Measurements from ENCODE around the gene HOTAIR.

Gene HOTAIR

DNA sequence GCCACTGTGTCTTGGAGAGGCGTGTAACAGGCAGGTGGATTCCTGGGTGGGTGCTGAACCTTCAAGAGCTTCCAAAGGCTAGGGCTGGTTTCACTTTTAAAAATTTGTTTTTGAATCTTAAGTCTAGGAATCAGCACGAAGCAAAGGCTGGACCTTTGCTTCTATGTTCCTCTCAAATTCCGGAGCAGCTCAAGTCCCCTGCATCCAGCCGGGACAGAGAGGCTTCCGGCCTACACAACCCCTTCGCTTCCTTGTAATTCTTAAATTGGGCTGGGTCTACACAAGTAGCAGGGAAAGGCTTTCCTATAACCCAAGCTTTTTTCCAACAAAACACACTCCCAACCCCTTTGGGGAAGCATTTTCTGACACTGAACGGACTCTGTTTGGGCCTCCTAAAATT lies 11.7 kb downstream of the HOTAIR start:
- H3K4me3 ChIP-seq (ENCODE audit: low read depth, low read length): no peak overlapping the region

DNA sequence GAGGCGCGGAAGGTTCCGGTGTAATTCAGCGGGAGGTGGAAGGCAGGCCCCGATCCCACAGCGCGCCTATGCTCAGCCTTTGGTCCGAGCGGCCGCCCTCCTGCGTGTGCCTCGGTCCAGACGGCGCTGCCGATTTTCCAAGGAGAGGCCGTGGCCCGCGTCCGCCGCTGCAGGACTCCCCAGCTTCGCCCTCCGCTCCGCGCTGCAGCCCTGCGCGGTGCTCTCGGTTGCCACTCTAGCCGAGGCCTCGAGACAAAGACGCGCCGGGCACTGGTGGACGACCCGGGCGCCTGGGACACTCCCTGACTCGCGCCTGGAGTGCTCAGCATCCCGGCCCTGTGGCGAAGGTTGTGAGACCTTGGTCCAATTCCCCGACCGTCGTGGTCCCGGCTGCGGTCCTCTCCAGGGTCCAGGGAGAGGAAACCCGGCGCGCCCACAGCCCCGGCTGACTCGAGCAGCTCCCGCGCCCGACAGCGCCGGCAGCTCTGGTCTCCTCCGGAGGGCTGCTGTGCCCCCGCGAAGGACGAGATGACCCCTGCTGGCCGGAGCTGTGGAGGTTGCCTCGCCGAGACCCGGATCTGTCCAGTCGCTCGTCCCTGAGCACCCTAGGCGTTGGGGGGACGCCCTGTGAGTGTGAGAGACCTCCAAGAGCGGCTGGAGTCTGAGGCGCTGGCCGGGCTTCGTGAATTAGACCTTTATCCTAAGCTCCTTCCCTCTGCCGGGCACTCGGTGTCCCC lies 13.6 kb downstream of the HOTAIR start:
- no peak overlapping the region for H3K4me3 ChIP-seq (ENCODE audit: low read depth, low read length)

DNA sequence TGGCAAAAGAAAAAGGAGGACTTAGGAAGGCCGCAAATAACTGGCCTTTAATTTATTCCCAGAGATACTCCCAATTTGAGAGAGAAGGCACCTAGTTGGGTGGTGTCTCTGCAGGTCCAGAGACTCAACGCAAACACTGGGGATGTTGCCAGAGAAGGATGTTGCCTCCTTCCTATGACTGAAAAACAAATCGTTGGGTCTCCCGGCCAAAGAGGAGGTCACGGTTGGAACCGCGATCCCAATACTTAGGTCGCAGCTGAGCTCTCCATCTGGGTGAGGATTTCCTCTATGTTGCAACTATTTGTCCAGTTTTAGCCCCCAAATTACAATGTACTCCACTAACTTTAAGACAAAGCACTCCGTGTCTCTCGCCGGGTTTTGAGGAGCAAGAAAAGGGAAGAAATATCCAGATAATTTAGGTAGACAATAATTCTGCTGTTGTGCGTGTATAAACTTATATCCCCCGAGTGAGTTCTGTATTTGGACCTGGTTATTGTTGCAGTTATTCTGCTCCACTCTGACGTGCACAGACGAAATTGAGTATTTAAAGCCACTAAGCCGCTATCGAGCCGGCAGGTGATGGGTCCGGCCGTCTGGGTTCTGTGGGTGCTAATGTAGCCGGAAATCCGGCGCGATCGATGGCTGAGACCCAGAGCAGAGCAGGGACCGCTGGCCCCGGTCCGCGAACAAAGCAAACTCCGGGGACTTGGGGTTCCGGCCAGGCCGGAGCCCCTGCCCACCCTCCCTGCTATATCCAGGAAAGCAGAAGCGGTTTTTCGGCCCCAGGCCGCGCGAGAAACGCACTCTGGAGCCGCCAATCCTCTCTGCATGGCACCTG lies 14.3 kb downstream of the HOTAIR start:
- H3K4me3 ChIP-seq (ENCODE audit: low read depth, low read length): no peak overlapping the region

DNA sequence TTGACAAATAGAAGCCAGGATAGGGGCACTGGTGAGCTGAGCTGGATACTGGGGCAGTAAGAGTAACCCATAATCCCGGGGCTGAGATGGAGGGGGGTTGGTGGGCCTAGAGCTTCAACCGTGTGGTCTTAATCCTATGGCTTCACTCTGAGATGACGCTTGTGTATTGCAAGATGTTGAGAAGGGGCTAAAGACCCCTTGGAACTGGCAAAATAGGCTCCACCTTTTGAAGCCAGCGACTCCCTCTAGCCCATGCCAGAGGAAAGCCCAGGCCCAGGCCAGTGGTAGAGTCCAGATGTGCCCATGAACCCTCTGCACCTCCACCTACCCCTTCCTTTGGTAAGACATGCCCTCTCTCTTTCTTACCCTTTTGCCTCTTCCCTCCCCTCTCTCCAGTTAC lies 15.4 kb downstream of the HOTAIR start:
- H3K4me3 ChIP-seq (ENCODE audit: low read depth, low read length): no peak overlapping the region

DNA sequence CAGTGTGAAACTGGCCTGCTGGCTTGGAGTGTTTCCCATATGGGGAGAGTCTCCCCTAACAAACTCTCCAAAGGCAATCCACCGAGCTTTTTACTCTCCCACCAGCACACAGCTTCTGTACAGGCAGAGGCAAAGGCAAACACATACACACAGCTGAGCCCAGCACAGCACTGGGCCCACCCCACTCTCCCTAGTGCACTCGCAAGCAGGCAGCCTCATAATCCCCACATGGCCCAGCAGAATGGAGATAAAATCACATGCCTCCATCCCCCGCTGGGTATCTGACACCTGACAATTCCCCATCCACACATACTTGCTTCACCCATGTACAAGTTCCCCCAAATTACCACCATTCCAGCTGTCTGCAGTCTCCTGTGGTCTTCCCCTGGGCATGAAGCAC lies 16.6 kb downstream of the HOTAIR start:
- H3K4me3 ChIP-seq (ENCODE audit: low read depth, low read length): no peak overlapping the region

DNA sequence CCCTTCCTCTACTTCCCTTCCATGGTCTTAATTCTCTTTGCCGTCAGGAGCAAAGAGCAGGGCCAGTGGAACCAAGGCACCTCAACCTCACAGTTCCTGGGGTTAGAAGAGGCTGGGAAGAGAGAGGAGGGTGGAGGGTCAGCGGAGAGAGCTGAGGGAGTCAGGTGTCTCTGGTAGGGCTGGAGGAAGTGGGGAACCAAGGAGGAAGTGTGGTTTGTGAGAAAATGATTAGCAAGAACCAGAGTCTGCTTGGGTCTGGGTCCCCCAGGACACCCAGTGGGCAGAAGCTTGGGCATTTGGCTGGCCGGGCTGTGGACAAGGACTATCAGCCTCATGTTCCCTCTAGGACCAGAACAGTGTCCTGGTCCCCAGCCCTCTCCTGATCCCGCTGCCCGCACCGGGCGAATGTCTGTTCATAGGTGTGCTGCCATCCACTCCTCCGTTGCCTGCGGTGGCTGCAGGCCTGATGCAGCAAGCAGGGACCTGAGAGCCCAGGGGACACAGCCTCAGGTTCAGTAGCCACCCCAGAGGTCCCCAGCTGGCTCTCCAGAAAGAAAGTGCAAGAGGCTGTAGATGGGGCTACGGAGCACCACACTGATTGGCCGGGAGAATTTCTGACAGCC lies 17.7 kb downstream of the HOTAIR start:
- H3K4me3 ChIP-seq (ENCODE audit: low read depth, low read length): no peak overlapping the region

DNA sequence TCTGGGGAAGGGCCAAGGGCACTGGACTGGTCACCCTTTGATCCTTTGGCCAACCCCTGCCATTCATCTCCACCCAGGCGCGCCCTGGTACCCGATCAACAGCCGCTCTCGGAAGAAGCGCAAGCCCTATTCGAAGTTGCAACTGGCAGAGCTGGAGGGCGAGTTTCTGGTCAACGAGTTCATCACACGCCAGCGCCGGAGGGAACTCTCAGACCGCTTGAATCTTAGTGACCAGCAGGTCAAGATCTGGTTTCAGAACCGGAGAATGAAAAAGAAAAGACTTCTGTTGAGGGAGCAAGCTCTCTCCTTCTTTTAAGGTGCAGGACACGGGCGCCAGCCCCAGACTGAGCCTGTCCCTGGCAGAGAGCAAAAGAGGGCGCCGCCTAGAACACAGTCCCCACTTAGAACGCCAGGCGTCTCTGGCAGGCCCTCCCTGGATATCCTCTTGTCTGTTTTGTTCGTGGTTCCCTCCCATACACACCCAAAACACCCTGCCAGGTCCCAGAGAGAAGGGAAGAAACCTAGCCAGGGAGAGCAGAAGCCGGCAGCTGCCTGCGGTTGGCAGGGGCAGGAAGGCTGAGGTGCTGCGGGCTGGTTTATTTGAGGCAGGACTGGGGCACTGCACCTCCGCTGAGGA lies 18.4 kb downstream of the HOTAIR start:
- H3K4me3 ChIP-seq (ENCODE audit: low read depth, low read length): no peak overlapping the region

DNA sequence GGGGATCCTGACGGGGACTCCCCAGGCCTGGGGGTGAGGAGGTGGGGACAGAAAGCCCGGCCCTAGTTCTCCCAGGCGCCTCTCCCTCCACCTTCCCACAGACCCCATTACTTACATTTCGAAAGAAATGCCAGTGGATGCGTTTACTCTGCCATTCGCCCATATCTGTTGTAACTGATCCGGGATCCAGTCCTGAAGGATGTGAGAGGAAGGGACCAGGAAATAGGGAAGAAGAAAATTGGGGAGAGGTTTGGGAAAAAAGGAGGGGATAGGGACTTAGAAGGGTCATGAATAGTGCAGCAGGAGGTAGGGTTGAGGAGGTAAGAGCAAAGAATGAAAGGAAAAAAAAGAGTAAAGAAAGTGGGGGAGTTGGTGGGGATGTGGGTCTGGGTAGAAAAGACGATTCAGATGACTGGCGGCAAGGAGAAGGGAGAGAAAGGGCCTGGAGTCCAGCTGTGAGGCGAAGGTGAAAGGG lies 18.9 kb downstream of the HOTAIR start:
- no peak overlapping the region for H3K4me3 ChIP-seq (ENCODE audit: low read depth, low read length)

DNA sequence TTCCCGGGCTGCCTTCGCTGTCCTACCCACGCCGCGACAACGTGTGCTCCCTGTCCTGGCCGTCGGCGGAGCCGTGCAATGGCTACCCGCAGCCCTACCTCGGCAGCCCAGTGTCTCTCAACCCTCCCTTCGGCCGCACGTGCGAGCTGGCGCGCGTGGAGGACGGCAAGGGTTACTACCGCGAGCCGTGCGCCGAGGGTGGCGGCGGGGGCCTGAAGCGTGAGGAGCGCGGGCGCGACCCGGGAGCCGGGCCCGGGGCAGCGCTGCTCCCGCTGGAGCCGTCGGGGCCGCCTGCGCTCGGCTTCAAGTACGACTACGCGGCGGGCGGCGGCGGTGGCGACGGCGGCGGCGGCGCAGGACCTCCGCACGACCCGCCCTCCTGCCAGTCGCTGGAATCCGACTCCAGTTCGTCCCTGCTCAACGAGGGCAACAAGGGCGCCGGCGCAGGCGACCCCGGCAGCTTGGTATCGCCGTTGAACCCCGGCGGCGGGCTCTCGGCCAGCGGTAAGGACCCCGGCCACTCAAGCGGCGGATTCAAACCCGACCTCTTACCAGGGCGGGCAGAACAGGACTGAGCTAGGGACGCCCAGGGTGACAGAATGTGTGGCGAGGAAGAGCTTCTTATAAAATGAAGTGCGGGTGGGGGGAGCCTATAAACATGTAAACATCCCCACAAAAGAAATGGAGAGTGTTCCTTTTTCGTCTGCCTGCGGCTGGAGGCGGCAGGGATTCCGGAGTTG lies 19.5 kb downstream of the HOTAIR start:
- H3K4me3 ChIP-seq (ENCODE audit: low read depth, low read length): no peak overlapping the region

DNA sequence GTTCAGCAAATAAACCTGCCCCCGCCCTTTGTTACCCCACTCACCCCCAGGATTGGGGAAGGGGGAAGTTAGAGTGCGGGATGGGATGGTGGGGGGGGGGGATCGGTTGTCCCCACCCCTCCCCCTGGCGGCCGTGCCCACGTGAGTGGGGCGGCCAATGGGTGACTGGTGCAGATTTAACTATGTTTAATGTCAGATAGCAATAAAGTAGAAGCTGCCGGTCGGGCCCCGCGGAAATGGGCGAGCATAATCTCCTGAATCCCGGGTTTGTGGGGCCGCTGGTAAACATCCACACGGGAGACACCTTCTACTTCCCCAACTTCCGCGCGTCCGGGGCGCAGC lies 20.1 kb downstream of the HOTAIR start, which contains the start of gene HOXC12:
TSS of gene HOXC12 (plus strand) at position 210 of the 342 bp plus-strand sequence. CDS start at position 237, 27 bp downstream.
- no peak within 1 kb of the TSS for H3K4me3 ChIP-seq (ENCODE audit: low read depth, low read length)

DNA sequence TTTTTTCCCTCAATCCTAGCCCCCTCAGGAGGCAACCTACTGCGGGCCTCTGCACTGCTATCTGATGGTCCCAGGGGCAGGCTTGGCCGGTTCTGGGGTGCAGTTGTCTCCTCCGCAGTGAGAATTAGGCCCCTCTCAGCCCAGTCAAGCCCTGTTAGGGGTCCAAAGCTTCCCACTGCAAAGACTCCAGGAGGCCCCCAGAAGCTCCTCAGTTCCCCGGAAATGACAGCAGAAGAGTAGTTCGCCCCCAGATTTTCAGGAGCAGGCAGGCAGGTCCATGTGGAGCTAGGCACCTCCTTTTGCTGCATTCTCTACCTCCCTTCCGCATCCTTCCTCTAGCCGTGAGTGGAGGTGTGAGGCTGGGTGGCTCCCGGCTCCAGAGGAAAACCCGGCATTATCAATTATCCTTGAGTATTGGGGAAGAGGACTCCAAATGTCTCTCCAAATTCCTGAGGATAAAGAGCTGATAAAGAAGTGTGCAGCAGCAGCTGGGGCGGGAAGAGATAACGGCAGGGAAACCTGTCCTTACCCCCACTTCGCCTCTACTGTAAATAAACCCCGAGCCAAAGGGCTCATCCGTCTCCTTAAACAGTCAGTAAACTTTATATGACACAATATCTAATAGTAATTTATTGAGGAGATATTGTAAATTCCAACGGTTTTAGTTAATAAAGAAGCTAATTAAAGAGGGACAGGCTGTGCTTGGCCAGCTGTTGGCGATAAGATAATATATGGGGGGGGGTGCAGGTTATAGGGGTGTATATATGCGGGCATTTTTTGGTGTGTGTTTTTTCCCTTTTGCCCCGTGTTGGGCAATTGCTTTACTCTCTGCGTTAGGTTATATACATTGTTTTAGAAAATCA lies 20.7 kb downstream of the HOTAIR start:
- H3K4me3 ChIP-seq (ENCODE audit: low read depth, low read length): no peak overlapping the region

DNA sequence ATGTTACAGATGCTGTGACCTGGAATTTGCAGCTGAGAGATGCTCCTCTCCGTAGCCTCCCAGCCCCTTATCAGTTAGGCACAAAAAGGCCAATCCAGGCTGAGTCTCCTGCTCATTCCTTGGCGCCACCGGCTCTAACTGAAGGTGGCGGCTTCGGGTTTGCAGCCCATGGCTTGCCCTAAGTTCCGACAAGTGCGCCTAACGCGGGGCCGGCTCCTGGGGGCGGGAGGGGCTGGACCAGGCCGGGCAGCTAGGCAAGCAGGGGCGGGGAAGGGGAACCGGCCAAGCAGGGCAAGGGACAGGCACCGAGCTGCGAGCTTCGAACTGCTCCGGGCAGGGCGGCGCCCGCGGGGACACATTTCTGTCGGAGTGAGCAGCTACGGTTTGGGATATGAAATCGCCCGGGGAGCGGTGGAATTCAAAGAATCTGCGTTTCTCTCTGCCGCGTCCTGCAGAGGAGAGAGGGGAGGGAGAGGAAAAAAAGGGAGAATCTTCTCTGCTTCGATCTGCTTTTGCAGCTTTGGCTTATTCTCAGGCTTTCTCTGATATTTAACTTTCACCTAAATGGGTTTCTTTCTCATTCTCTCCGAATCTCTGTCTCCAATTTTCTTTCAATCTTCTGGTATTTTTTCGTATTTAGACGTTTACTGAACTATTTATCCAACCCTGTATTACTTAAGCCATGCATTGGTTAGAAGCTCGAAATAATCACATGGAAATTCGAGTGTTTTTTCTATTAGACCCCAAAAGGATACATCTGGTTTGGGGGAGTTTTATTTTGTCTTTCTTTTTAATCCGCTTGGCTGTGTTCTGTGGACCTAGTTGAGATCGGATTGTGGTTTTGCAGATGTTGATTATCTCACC lies 21.7 kb downstream of the HOTAIR start:
- H3K4me3 ChIP-seq (ENCODE audit: low read depth, low read length): no peak overlapping the region

DNA sequence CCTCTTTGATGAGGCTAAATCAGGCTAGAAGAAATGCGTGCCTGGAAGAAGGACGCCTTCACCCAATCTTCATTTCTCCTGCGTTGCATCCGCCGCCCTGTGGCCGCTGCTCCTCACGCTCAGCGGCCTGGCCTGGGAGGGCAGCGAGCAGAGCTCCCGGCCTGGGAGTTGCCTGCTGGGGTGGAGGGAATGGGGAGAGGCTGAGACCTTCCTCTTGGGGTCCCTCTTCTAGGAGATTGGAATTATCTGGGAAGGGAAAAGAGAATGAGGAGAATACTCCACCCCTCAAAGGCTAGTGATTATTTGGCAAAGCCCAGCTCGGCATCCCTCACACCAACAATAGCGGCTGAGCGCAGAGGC lies 22.4 kb downstream of the HOTAIR start:
- H3K4me3 ChIP-seq (ENCODE audit: low read depth, low read length): no peak overlapping the region

DNA sequence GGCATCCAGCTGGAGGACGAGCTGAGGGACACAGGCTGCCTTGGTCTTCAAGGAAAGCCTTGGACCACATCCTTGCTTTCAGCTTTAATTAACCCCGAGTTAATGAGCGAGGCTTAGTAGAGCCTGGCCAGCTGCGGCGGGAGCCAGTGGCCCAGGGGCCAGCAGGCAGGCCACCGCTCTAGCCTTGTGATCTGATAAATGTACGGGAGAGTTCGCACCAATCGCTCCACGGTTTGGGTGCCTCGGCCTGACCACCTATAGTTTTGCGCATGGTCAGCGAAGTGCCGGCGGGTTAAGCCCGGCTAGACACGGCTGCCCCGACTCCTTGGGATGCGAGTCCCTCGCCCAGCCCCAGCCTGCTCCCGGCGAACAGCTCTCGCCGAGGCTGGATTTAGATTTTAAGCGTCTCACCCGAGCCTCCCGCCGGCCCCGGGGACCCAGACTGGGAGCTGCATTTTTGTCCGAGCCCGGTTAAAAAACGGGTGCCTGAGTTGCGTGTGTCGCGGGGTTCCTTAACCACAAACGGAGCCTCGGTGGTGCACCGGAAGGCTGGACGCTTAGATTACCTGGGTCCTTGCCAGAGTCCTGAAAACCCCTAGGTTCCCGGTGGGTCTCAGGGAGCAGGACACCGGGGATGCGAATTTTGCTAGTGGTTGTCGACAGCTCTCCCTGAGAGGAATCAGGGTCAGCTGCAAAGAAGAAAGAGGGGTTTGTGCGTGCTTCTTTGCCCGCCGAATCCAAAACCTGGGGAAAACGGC lies 23.0 kb downstream of the HOTAIR start:
- no peak overlapping the region for H3K4me3 ChIP-seq (ENCODE audit: low read depth, low read length)

DNA sequence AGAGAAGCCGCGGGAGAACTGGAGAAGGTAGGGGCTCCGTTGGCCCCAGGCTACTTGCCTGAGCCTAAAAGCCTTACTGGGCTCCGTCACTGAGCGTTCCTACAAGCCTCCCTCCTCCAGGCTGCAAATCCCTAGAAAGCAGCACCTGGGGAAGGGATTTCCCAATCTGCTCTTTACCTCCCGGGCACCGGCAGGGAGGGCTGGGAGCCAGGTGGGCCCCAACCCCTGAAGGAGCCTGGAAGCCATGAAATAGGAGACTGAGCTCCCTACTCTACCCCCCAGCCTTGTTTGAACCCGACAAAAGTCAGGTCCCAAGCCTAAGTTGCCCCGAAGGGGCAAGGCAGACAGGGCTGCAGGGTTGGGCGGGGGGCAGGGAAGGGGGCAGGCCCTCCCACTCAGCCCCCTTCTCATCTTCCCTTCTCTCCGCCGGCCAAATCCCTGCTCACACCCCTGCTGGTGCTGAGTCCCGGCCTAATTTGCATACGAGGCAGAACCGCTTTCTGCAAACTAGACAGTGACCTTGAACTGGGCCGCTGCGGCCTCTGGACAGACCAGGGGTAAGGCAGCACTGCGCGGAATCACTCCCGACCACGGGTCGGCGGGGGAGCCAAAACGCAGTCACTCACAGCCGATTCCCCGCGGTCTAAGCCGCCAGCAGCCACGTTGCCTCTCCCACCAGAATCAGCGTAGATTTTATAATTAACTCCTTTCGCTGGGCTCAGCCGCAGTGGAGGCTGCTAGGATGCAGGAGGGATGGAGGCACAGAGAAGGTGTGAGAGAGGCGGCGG lies 23.8 kb downstream of the HOTAIR start:
- no peak overlapping the region for H3K4me3 ChIP-seq (ENCODE audit: low read depth, low read length)

DNA sequence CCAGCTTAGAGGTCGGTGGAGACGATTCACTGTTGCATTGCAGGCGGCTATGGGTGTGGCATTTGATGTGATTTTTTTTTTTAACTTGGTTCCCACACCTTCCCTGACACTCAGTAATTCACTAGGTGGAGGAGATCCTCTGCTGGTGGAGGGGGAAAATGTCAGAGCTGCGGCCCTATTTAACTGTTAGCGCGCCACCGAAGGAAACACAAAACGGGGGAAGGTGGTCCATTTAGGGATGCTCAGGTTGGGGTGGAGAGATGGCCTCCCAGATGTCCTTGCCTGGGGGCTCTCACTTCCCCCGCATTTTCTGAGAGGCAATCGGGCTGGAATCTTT lies 24.3 kb downstream of the HOTAIR start:
- no peak overlapping the region for H3K4me3 ChIP-seq (ENCODE audit: low read depth, low read length)

DNA sequence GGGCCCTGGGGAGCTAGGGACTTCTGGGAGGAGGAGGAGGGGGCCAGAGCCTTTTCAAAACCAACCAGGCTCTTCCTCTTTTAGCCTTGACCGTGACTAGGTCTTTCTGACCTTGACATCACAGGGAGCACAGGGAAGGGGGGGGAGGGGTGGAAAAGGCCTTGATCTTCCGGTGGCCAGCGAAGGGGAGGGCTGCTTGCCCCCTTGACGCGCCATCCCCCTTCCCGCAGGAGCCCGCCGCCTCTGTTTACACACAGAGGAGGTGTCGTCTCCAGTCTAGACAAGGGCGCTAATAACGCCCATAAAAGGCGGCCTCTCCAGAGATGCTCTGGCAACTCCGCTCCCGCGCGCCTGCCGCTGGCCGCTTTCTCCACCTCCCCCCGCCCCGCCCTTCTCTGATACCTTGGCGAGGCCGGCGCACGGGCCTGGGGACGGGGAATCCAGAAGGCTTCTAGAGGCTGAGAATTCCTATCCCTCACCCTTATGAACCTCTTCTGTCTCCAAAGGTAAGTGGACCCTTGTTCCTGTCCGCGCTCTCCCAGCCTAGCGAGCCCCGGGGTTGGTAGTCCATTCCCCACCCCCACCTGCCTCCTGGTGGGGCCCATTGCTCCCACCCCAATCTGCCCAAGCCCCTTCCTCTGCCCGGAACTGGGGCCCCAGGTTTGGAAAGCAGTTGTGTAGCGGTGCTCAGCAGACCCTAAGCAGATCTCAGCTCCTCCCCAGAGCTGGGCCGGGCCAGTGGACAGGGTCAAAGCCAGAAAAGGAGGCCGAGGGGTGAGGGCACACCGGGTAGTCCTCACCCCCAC lies 24.9 kb downstream of the HOTAIR start:
- no peak overlapping the region for H3K4me3 ChIP-seq (ENCODE audit: low read depth, low read length)

Data from iPS-11a (cell line).